HG03025 (cell line): ENCODE measurements around the gene PCDH11Y.
"Not testable (repeated sequence)": the region's sequence is repeated elsewhere in the genome, so short reads cannot be mapped to it uniquely, and the experiment has no call there.

Experiments used
- ATAC-seq: cut with Tn5 transposase; IDR thresholded peaks from one replicate; pipeline ENCODE4 v1.9.1; 2021; ENCODE audit warnings: mild to moderate bottlenecking, moderate library complexity; ENCODE audit not compliant: unreplicated experiment, low FRiP score

PCDH11Y gene, protein sequence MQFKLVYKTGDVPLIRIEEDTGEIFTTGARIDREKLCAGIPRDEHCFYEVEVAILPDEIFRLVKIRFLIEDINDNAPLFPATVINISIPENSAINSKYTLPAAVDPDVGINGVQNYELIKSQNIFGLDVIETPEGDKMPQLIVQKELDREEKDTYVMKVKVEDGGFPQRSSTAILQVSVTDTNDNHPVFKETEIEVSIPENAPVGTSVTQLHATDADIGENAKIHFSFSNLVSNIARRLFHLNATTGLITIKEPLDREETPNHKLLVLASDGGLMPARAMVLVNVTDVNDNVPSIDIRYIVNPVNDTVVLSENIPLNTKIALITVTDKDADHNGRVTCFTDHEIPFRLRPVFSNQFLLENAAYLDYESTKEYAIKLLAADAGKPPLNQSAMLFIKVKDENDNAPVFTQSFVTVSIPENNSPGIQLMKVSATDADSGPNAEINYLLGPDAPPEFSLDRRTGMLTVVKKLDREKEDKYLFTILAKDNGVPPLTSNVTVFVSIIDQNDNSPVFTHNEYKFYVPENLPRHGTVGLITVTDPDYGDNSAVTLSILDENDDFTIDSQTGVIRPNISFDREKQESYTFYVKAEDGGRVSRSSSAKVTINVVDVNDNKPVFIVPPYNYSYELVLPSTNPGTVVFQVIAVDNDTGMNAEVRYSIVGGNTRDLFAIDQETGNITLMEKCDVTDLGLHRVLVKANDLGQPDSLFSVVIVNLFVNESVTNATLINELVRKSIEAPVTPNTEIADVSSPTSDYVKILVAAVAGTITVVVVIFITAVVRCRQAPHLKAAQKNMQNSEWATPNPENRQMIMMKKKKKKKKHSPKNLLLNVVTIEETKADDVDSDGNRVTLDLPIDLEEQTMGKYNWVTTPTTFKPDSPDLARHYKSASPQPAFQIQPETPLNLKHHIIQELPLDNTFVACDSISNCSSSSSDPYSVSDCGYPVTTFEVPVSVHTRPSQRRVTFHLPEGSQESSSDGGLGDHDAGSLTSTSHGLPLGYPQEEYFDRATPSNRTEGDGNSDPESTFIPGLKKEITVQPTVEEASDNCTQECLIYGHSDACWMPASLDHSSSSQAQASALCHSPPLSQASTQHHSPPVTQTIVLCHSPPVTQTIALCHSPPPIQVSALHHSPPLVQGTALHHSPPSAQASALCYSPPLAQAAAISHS (N-terminal part only)

DNA sequence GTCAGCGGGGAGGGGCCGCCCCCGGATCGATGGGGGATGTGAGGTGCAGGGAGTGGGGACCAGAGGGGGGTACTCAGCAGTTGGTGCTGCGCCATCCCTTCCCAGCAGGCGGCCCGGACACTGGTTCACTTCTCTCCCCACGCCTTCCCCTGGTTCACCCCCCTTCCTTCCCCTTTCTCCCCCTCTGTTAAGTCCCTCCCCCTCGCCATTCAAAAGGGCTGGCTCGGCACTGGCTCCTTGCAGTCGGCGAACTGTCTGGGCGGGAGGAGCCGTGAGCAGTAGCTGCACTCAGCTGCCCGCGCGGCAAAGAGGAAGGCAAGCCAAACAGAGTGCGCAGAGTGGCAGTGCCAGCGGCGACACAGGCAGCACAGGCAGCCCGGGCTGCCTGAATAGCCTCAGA lies at the start of gene PCDH11Y:
TSS of gene PCDH11Y (plus strand) at position 240 of the 400 bp plus-strand sequence. CDS start 56,804 bp downstream, outside the sequence.
- not testable (repeated sequence) for ATAC-seq

DNA sequence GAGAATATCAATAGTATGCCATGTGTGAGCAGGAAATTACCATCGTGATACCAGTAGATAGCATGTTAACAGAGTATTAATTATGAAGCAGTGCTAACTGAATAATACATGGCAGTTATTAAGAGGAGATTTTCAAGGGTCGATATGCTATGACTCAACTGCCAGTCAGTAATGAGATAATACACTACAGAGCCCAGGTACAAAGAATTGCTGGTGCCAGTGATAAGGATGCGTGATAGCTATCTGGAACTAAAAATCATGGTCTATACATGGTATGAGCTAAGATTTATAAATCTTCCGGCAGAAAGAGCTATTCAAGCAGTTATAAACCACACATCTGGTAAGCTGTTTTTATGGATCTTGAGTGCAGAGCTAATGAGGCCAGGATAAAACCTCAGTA lies 32.2 kb upstream of the PCDH11Y start:
- ATAC-seq, result not testable (repeated sequence)

DNA sequence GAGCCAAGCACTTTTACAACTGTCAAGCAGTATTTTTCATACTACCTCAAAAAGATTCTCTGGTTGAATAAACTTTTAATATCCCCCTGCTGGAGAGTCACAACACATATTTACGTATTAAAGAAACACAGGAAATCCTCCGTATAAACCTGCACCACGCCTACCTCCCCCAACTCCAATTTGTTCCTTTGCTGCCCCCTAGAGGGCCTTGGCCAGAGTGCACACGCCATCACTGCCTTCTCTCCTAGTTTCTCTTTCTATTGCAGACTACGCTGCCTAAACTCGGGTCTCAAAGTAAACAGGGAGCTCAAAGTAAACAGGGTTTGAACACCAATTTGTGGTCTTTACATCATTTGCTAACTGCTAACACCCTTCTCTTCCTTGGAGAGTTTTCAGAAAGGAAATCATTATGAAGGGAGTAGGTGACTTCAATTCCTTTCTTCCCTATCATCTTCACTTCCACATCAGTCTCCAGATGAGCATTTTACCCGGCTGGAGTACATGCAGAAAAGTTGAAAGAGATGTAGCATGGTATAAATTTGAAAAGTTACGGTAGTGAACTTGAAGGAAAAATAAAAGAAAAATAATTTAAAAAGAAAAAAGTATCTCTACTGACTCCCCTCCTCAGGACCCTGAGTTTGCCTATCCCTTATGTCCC lies 8.2 kb upstream of the PCDH11Y start:
- ATAC-seq, result peak; percentile 98

DNA sequence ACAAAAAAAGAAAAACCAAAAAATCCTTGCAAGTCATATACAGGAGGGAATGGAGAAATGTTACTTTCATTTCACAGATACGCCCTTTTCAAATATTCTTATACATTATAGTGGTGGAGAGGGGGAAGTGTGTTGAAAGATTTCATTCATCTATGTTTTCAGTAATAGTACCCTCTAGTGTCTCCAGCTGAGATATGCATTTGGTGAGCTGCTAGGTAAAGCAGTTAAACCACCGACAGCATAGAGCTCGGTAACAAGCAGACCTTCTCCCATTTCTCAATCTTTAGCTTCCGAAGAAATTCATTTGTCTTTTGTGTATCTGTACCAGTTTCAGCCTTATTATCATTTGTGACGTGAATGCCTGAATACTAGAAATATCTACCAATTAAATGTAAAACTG lies 5.2 kb upstream of the PCDH11Y start:
- ATAC-seq, result not testable (repeated sequence)

DNA sequence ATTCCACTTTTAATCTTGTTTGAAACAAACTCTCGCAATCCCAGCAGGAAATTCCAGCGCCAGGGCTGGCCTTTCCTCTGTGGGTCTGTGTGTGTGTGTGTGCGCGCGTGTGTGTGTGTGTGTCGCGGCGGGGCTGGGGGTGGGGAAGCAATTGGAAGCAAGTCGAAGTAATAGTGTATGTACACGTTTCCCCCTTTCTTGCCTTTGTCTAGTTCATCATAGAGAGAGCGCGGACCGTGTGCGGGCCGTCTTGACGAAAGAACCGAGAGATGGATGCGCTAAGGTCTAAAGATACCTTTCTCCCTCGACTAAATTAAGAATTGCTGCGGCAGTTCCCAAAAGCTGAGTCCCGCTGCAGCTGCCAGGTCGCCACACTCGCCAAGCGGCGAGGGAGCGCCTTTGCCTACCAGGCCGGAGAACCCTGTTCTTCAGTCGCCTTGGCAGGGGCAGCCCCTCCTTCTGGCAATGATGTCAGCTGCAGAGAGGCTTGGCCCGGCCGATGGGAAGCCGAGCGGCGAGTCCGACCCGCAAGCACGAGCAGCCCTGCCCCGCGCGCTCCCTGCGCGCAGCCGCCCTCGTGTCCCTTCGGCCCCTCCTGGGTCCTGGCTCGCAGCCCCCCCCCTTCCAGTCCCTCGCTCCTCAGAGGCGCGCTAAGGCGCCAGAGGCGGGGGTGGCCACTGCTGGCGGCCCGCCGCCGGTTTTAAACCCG lies 2.5 kb downstream of the PCDH11Y start:
- not testable (repeated sequence) for ATAC-seq

DNA sequence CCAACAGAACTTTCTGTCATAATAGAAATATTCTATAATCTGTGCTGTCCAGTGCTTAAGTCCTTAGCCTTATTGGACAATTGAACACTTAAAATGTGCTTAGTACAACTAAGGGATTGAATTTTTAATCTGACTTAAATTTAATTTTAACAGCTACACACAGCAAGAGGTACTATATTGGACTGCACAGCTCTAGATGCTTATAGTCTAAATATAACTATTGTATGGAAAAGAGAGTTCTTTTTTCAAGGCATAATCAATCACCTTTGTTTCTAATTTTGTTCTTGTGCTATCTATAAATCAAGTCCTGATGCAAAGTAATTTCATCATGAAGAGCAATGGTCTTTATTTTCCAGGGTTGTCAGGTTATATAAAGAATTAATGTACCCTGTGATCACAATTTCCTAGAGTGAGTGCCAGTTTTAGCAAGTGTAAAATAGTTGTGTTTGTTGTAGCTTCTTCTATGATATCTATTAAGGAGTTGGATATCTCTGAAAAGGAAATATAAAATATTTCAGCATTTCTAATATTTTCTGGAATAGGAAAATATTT lies 39.0 kb downstream of the PCDH11Y start:
- not testable (repeated sequence) for ATAC-seq

DNA sequence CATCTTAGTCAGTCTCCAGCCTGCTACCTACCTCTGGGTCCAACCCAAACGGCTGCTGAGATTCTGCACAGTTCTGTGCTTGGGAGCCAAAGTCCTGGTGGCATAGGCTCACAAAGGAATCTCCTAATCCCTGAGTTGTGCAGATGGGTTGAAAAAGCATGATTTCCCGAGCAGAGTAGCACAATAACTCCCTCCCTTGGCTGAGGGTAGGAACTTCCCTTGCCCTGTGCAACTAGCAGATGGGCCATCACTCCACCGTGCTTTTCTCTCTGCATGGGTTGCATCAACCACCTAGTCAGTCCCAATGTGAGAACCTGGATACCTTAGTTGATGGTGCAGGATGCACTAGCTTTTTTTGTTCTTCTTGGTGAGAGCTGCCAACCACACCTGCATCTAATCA lies 82.9 kb downstream of the PCDH11Y start:
- ATAC-seq, result not testable (repeated sequence)

DNA sequence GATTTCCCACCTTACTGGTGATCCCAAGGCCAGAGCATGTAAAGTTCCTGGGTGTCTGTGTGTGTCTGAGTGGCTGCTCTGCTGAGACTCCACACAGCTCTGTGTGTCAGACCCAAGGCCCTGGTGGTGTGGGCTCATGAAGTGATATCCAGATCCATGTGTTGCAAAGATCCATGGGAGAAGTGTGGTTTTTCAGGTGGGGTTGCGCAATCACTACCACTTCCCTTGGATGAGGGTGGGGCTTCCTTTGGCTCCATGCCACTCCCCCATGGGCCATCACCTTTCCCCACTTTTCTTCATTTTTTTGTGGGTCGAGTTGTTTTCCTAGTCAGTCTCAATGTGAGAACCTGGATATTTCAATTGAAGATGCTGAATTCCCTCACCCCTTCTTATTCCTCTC lies 182.9 kb downstream of the PCDH11Y start:
- ATAC-seq, result not testable (repeated sequence)

DNA sequence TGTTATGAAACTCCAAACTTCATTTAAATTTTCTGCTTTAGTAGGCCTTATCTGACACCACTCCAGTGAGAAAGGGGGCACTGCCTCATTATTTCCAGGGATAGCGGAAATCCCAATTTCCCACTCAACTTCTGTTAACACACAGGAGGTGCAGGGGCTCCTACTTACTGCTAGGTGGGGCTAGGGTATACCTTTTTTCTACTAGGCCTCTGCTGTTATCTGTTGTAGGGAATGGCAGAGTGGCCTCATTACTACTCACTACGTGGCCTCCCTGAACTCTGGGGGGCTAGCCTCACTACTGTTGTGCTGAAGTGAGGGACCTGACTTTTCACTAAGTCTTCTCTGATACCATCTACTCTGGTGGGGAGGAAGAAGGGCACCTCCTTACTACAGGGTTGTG lies 215.0 kb downstream of the PCDH11Y start:
- not testable (repeated sequence) for ATAC-seq

DNA sequence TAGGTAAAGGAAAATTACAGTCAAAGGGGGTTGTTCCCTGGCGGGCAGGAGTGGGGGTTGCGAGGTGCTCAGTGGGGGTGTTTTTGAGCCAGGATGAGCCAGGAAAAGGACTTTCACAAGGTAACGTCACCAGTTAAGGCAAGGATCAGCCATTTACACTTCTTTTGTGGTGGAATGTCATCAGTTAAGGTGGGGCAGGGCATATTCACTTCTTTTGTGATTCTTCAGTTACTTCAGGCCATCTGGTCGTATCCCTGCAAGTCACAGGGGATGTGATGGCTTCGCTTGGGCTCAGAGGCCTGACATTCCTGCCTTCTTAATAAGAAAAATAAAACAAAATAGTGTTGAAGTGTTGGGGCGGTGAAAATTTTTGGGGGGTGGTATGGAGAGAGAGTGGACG lies 324.8 kb downstream of the PCDH11Y start:
- not testable (repeated sequence) for ATAC-seq

DNA sequence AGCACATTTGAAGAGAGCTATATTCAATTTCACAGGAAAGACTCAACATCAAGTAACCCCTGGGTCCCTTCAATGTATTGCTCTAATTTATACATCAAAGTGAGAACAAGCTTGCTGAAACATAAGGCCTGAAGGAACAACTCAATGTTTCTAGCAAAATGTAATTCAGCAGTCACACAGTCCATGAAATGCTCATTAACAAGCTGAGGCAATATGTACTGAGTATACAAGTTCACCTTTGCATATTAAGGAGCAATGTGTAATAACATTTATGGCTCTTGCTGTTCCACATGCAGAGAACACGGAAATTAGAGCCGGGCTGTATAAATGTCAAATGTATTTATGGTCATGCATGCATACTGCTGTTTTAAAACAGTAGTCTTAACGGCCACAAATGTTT lies 342.1 kb downstream of the PCDH11Y start:
- not testable (repeated sequence) for ATAC-seq

DNA sequence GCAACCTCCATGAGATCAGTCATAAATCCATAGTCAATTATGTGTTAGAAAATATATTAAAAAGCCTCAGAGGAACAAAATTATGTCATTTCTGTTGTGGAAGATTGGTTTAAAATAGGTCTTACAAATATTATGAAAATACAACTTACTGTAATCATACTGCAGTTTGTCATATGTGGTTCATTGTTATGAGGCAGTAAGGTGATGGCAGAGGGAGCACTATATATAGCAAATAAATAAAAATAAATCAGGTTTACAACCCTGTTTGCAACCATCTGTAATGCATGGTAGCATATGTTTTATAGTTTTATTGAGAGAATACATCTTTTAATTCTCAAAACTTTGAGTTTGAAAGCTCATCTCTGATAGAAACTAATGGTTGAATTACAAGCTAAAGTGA lies 543.6 kb downstream of the PCDH11Y start:
- ATAC-seq, result not testable (repeated sequence)

DNA sequence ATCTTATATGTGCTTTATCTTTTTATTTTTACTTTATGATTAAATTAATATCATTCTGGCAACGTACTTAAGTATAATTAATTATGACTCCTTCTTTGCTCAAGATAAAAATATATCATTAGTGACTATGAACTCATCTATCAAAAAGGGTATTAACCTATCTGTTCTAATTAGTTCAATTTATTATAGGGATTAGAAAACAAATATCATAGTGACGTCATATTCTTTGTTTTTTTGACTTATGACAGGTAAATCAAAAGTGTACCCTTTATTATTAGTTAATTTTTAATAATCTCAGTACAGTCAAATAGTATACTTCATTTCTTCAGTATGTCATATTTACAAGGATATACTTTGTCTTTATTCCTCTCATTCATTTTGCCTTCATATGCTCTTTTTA lies 638.5 kb downstream of the PCDH11Y start:
- not testable (repeated sequence) for ATAC-seq

DNA sequence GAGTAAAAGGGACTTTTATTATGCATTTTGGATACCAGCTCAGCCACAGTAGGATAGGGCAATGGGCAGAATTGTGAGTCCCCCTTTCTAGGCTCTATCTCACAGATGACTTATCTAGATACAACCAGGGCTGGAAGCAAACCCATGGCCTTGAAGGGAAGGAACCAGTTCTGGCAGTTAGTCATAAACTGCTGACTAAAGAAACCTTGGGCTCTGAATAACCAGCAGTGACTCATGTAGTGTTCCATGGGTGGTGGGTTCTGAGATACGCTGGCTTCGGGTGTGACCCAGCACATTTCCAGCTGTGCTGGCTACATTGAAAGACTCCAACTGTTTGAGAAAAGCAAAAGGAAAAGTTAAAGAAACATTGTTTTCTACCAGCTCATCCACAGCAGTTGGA lies 679.2 kb downstream of the PCDH11Y start:
- not testable (repeated sequence) for ATAC-seq

DNA sequence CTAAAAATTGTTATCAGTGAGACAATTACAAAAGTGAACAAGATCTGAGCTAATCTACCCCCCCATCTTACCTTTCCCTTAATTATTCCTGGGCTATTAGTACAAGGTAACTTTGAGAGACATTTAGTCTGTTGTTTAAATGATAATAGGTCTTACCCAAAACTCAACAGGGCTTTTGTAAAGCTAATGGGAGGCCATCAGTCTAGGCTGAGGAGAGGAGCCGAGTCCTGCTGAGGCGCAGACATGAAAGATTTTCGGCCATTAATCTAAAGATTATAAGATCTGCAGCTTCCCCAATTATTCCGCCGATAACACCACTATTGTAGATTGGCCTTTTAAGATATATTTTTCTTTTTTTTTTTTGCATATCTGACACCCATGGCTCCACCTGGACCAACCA lies 708.6 kb downstream of the PCDH11Y start:
- not testable (repeated sequence) for ATAC-seq

DNA sequence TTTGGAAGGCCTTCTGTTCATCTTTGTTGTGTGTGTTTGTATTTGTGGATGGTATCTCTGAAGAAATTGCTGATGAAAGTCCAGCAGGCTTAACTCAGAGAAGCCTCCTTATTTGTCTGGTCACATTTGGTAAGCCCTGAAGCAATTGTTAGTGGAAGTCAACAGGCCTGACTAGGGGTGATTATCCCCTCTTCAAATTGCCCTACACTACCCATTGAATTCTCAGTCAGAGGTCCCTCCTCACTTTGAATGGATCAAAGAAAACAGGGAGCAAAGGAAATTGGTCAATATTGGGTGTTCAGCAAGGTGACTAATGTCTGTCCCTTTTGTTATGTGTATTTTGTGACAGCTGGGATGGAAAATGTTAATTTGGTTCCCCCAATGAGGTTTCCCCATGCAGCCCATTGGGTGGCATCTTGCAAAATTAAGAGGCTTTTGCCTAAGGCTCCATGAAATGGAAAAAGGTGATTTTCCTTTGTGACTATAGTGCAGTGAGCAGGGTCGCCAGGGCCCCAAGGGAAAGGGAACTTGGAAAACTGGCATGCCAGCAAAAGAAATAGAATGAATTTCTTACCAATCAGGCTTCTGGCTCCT lies 709.8 kb downstream of the PCDH11Y start:
- not testable (repeated sequence) for ATAC-seq

DNA sequence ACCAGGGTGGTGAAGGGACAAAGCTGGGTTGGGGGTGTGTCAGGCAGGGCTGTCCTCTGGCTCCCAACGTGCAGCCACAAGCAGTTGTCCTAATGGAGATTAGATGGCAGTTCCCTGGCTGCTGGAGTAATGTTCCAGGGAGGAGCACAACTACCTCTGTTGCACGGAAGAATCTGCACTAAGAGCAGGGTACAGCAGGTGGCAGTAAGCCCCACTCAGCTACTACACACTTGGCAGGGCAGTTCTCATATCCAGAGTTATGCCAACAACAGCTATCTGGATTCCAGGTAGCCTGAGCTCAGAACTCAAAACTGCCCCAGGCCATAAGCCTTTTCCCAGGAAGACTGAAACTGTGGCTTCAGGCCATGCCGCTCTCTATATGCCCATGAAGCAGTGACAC lies 761.3 kb downstream of the PCDH11Y start:
- not testable (repeated sequence) for ATAC-seq

DNA sequence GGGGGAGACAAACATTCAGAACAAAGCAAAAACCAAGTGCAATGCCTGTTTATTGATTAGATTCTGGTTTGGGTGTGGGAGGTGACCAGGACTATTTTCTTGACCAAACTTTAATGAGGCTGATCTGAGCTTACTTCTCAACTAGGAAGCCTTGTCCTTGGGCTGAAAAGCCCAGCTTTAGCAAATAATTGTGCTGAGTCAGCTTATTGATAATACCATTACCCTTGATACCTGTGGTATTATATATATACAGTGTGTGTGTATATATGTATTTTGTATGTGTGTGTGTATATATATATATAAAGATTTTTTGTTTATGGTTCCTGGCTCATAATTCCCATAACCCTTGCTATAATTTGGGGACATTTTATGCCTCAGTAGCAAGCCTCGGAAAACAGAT lies 776.4 kb downstream of the PCDH11Y start:
- ATAC-seq, result not testable (repeated sequence)
